Ovary (tissue), 9 donors: ENCODE data around the gene EPHA10. TPM values are rescaled to one million over a fixed set of nuclear protein-coding genes. Genes with fewer than 3 reads are reported as not detected.
A peak's percentile ranks its signal among the peaks of the same experiment; 100 is the strongest.
"Not testable (repeated sequence)": the region's sequence is repeated elsewhere in the genome, so short reads cannot be mapped to it uniquely, and the experiment has no call there.

Source experiments
- DNase-seq, 5 donors: peaks; one replicate each; pipeline ENCODE4 v3.0.0-alpha.2; 2019 to 2020
- H3K27ac ChIP-seq, 2 donors: fragments of 200-600 bp; one replicate each; pipeline versions ENCODE4 v1.5.1 to v1.8.0; 2019 to 2022
- H3K27me3 ChIP-seq: fragments of 200-600 bp; one replicate; pipeline ENCODE4 v1.8.0; 2022
- H3K36me3 ChIP-seq: fragments of 200-600 bp; sonication (generic); one replicate; pipeline ENCODE4 v1.5.1; 2019
- H3K4me1 ChIP-seq: one replicate; pipeline ENCODE4 v1.8.1; 2013; ENCODE audit warnings: mild to moderate bottlenecking, moderate library complexity; ENCODE audit not compliant: insufficient read depth
- H3K4me3 ChIP-seq: fragments of 200-600 bp; sonication (generic); one replicate; pipeline ENCODE4 v1.5.1; 2017
- H3K9me3 ChIP-seq, 2 donors: fragments of 200-600 bp in 1 of 2; sonication (generic) in 1 of 2; one replicate each; pipeline versions ENCODE4 v1.5.1 to v1.8.1; 2013 to 2019; ENCODE audit warnings: mild to moderate bottlenecking in 1 of 2, moderate library complexity in 1 of 2
- CTCF ChIP-seq, 3 donors: fragments of 450-650 bp in 2 of 3; fragments of 200-600 bp in 1 of 3; IDR thresholded peaks; one replicate each; pipeline versions ENCODE4 v1.5.1 to v1.8.0; 2016 to 2022; ENCODE audit warnings: antibody characterized with exemption in 3 of 3, mild to moderate bottlenecking in 1 of 3
- EP300 ChIP-seq: sonication (generic); formaldehyde crosslinking; IDR thresholded peaks from one replicate; pipeline ENCODE4 v1.6.1; 2017; ENCODE audit warnings: antibody characterized with exemption
- POLR2A ChIP-seq: fragments of 450-650 bp; IDR thresholded peaks from one replicate; pipeline ENCODE4 v1.6.1; 2017; ENCODE audit warnings: antibody characterized with exemption, mild to moderate bottlenecking, moderate library complexity
- WGBS, 3 donors: extraction: QIAGEN DNeasy Blood & Tissue Kit in 1 of 3; methylation state at CpG; one replicate each; pipeline versions ENCODE4 v1.1.5 to v1.1.7; 2013 to 2017; 5-methylcytosine and 5-hydroxymethylcytosine counted together
- intact Hi-C, 4 donors: fragments of 100-400 bp; cut with DNase I; formaldehyde crosslinking; loops; one replicate each; pipeline versions ENCODE4 v1.11.0 to v1.15.1; 2022 to 2023
- polyA plus RNA-seq, 2 donors: library from polyadenylated mRNA; stranded (reverse); fragments of 200-250 nt in 1 of 2; fragments of 350-450 nt in 1 of 2; fragmentation: Illumina TruSeq in 1 of 2; extraction: RNeasy Lipid Tissue Mini Kit (QIAGEN cat#74804) in 1 of 2; gene quantifications; one replicate each; pipeline ENCODE4 v1.2.3, GENCODE V29; 2013 to 2014
- total RNA-seq, 7 donors: library from RNA; depleted of rRNA in 2 of 7; stranded (reverse); fragments of >200 nt in 2 of 7; fragmentation: NEBNext Ultra II Directional in 3 of 7; extraction: Animal tissue kit (Norgen Biotek cat#: 25700) in 3 of 7; gene quantifications; one replicate each; pipeline versions ENCODE4 v1.1.0 to v1.2.4, GENCODE V29; 2016 to 2023
- donor health status: DM: no; HTN: no; CAD: no; lungs with moderate emphysema.
- donor health status: DM: no; HTN: no; CAD: no.
- donor health status: Bipolar disorder and iron deficiency.
- donor health status: DM: yes; HTN: yes; CAD: no.
- donor health status: DM: no; HTN: no; CAD: no.
- donor health status: DM: yes; HTN: yes; CAD: no.

Gene EPHA10
- total and polyA plus RNA-seq, 9 donors: 0.02 to 0.69 (median 0.30) TPM; not detected in 3

DNA sequence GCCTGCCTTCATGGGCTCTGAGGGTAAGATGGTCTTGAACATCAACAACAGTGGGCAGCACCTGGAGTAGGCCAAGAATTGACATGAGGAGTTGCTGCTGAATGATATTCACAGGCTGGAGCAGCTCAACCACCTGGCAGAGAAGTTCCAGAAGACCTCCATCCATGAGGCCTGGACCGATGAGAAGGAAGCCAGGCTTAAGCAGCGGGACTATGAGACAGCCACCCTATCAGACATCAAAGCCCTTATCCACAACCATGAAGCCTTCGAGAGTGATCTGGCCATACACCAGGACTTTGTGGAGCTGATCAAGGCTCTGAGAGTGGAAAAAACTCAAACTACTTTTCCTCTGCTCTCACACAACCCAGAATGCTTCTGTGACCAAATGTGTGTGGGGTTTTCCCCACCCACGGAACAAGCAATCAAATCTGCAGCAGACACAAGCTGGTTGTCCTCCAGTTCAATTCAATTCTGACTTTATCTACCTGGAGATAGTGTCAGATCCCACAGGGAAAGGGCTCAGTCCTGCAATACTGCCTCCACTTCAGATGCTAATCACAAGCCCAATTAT lies 12.1 kb upstream of the EPHA10 start:
- Histone ChIP-seq H3K4me1 (no peaks in the 10 kb centered on the region), H3K36me3 (no peaks in the 10 kb centered on the region), H3K9me3 (no peaks in the 10 kb centered on the region), H3K27ac (no peak overlapping the region), H3K27me3 (no peaks in the 10 kb centered on the region), H3K4me3 (no peak overlapping the region)
- TF ChIP-seq EP300 (no peak), POLR2A (no peak), CTCF (IDR thresholded peaks at IDR 0.05) (no peak)
- intact Hi-C loops: no loop called here
- DNase-seq: no peak
- WGBS, 3 donors: 68 to 73% (median 72%) methylated on average over 4 of the region's 4 CpGs

- DNase-seq, H3K4me1 ChIP-seq, H3K4me3 ChIP-seq, H3K27ac ChIP-seq, H3K36me3 ChIP-seq, intact Hi-C loops, H3K9me3 ChIP-seq, H3K27me3 ChIP-seq: not testable (repeated sequence)
Observed at GRCh38 chr1:37771440-37771839, 6.5 kb upstream of the EPHA10 start.

- Histone ChIP-seq H3K27ac (no peak overlapping the region), H3K27me3 (no peaks in the 10 kb centered on the region), H3K4me3 (no peak overlapping the region), H3K9me3 (no peaks in the 10 kb centered on the region), H3K36me3 (no peaks in the 10 kb centered on the region), H3K4me1 (no peaks in the 10 kb centered on the region)
- no peak for DNase-seq
- intact Hi-C loops: no loop called here
- WGBS, 3 donors: 7 to 10% (median 8%) methylated on average over 2 of the region's 2 CpGs
- TF ChIP-seq POLR2A: no peak
- TF ChIP-seq EP300: no peak
- TF ChIP-seq CTCF (IDR thresholded peaks at IDR 0.05): no peak
Observed at GRCh38 chr1:37767488-37767887, 2.6 kb upstream of the EPHA10 start.

- intact Hi-C loops: no loop called here
- H3K9me3 ChIP-seq: no peaks in the 10 kb centered on the region
- no peak for DNase-seq
- no peak overlapping the region for H3K4me3 ChIP-seq
- no peak overlapping the region for H3K27ac ChIP-seq
- TF ChIP-seq POLR2A (no peak), EP300 (no peak), CTCF (IDR thresholded peaks at IDR 0.05) (no peak)
- H3K4me1 ChIP-seq: no peaks in the 10 kb centered on the region
- H3K27me3 ChIP-seq: no peaks in the 10 kb centered on the region
- whole genome bisulfite sequencing, 3 donors: 4 to 8% (median 7%) methylated on average over 27 of the region's 27 CpGs
- H3K36me3 ChIP-seq: no peaks in the 10 kb centered on the region
Observed at GRCh38 chr1:37765916-37766664, 1.2 kb upstream of the EPHA10 start.

DNA sequence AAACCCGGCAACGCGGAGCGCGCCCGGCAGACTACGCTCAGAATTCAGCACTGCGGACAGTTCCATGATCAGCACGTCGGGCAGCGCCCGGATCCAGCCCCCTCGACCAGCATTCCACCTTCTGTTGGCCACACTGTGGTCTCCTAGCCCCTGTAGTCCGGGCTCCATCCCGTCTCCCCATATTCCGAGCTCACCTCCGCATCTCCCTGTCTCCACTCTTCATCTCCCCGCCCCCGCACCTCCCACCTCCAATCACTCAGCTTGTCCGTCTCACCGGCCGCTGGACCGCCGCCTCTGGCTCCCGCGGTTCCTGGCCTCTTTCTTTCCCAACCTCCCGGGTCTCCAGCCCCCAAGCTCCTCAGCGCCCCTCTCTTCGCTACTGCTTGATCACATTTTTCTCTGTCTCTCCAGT lies 500 bp downstream of the EPHA10 start:
- TF ChIP-seq CTCF (IDR thresholded peaks at IDR 0.05): no peak
- TF ChIP-seq POLR2A: no peak
- TF ChIP-seq EP300: no peak
- intact Hi-C loops: no loop called here
- H3K9me3 ChIP-seq: no peaks in the 10 kb centered on the region
- WGBS, 3 donors: 2 to 3% (median 3%) methylated on average over 29 of the region's 29 CpGs
- H3K36me3 ChIP-seq: no peaks in the 10 kb centered on the region
- no peak overlapping the region for H3K4me3 ChIP-seq
- H3K4me1 ChIP-seq: no peaks in the 10 kb centered on the region
- H3K27me3 ChIP-seq: no peaks in the 10 kb centered on the region
- no peak overlapping the region for H3K27ac ChIP-seq
- peak in 3 of 5 donors; percentile 33 to 58 (median 39) for DNase-seq
